GM12865 (cell line): ENCODE results near the gene NR2F6.

Source experiments
- DNase-seq: peaks from one replicate; pipeline ENCODE4 v3.0.0; 2010; ENCODE audit warnings: low read depth
- H3K4me3 ChIP-seq: 2 replicates; pipeline ENCODE4 v1.5.1; 2011; ENCODE audit warnings: mild to moderate bottlenecking, low read depth, low read length, control low read depth
- CTCF ChIP-seq: IDR thresholded peaks from 2 replicates; pipeline ENCODE4 v1.5.1; 2011; ENCODE audit warnings: low read length, control low read depth, low read depth, inconsistent platforms; ENCODE audit not compliant: insufficient read depth; ENCODE audit errors: missing control alignments

Gene NR2F6

DNA sequence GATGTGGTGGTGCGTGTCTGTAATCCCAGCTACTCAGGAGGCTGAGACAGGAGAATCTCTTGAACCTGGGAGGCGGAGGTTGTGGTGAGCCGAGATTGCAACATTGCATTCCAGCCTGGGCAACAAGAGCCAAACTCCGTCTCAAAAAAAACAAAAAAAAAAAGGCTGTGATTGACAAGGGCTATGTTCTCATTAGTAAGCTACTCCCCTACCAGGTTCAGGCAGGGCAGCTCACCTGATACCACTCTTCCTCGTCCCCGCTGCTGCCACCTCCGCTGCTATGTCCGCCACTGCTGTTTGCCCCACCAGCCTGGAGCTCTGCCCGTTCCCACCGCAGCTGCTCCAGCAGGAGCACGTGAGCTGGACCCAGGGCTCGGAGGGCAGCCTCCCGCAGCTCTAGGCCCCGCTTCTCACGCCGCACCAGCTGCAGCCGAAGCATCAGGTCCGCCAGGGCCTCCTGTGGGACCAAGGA lies 9.5 kb upstream of the NR2F6 start:
- TF ChIP-seq CTCF: no peak
- H3K4me3 ChIP-seq: no peak overlapping the region
- DNase-seq: no peak

DNA sequence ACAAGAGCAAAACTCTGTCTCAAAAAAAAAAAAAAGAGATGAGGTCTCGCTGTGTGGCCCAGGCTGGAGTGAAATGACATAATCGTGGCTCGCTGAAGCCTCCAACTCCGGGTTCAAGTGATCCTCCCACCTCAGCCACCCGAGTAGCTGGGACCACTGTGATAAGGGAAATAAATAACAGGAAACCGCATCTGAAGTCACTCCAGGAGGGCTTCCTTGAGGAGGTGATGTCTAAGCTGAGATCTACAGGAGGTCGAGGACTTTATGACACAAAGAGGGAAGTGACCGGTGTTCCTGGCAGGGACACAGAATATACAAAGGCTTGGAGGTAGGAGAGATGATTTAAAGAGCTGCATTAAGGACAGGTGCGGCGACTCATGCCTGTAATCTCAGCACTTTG lies 8.9 kb upstream of the NR2F6 start:
- no peak overlapping the region for H3K4me3 ChIP-seq
- no peak for TF ChIP-seq CTCF
- no peak for DNase-seq

GRCh38 chr19:17249887-17250548 lies 4.3 kb upstream of the NR2F6 start:
- no peak for DNase-seq
- H3K4me3 ChIP-seq: no peak overlapping the region
- TF ChIP-seq CTCF: no peak

DNA sequence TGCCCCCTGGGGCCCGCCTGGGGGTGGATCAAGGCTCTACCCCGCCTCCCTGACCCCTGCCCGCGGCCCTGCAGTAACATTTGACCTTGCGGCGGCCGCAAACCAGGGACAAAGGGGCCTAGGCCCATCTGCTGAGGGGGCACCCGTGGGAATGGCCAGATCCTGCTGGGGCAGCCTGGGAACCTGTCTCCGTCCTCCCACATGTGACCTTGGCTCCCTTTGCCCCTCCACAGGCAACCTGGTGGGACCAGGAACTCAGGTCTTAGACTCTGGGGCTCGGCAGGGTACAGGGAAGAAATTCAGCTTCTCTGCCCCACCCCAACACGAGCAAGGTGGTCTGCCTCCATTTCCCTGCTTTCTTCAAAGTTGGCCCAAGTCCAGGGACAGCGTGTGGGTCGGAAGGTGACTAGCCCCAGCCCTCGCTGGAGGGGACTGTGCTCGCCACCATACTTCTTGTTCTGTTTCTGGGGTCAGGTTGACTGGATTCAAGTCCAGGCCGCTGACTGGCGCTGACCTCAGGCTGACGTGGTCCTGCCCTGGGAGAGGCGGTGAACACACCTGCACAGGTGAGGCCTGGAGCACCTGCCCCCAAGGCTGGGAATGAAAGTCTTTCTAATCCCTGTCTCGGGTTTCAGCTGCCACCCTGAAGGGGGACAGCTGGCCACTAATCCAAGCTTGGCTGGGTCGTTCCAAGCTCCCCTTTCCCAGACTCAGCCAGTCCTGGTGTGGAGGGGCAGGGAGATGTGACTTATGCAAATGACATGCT lies 2.5 kb upstream of the NR2F6 start:
- DNase-seq: no peak
- no peak overlapping the region for H3K4me3 ChIP-seq
- TF ChIP-seq CTCF: no peak

DNA sequence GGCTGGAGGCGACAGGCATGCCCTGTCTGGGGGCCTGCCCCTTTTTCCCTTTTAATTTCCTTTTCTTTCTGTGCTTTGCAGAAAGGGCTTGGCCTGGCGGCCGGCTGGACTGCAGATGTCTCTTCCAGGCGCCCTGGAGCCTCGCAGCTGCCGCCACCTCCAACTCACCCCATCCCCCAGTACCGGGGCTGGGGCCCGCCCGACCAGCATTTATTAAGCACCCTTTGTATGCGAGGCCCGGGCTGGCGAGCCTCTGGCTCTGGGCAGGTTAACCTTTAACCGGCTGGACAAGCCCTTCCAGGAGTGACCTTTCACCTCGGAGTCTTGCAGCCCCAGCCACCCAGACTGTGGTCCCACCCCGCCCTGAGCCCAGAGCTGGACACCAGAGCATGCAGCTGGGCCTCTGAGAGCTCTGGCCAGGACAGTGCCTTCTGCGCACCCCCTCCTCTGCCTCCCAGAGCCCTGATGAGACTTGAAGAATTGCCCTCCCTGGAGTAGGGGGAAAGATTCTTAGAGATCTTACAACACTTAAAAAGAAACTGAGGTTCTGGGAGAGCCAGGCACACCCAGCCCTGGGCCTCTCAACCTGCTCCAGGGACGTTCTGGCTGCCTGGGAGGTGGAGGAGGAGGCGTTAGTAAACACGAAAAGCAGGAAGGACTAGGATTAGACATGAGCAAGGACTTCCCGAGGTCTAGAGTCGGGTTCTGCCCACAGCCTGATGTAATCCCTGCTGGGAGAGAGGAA lies 1.1 kb upstream of the NR2F6 start:
- H3K4me3 ChIP-seq: peak overlapping the region; percentile 70
- no peak for TF ChIP-seq CTCF
- DNase-seq: no peak

GRCh38 chr19:17244618-17245534 lies 843 bp downstream of the NR2F6 start:
- DNase-seq: no peak
- H3K4me3 ChIP-seq: peak overlapping the region; percentile 49
- TF ChIP-seq CTCF: no peak
